Transverse colon (tissue), 4 donors: Measurements from ENCODE around the gene PIK3AP1. TPM values are rescaled to one million over a fixed set of nuclear protein-coding genes. Genes with fewer than 3 reads are reported as not detected.
A peak's percentile ranks its signal among the peaks of the same experiment; 100 is the strongest.
"Not testable (repeated sequence)": the region's sequence is repeated elsewhere in the genome, so short reads cannot be mapped to it uniquely, and the experiment has no call there.

Experiments
- DNase-seq: peaks from one replicate; pipeline ENCODE4 v3.0.0-alpha.2; 2019
- H3K27ac ChIP-seq, 4 donors: fragments of 200-600 bp; sonication (generic); 2 replicates each; pipeline ENCODE4 v1.5.1; 2016 to 2018; ENCODE audit warnings: inconsistent platforms in 4 of 4
- H3K27me3 ChIP-seq: fragments of 200-600 bp; sonication (generic); 2 replicates; pipeline ENCODE4 v1.5.1; 2017; ENCODE audit warnings: inconsistent platforms
- H3K36me3 ChIP-seq, 4 donors: fragments of 200-600 bp; sonication (generic); 2 replicates each; pipeline ENCODE4 v1.5.1; 2017 to 2019; ENCODE audit warnings: inconsistent platforms in 4 of 4
- H3K4me1 ChIP-seq, 4 donors: fragments of 200-600 bp; sonication (generic); 2 replicates each; pipeline ENCODE4 v1.5.1; 2017 to 2020; ENCODE audit warnings: inconsistent platforms in 4 of 4
- H3K4me3 ChIP-seq, 4 donors: fragments of 200-600 bp; sonication (generic); 1 replicate in 1 of 4; 2 replicates in 3 of 4; pipeline versions ENCODE4 v1.5.1 to v1.6.1; 2017 to 2019; ENCODE audit warnings: inconsistent platforms in 4 of 4
- H3K9me3 ChIP-seq, 2 donors: fragments of 200-600 bp; sonication (generic); 2 replicates each; pipeline ENCODE4 v1.5.1; 2017 to 2019; ENCODE audit warnings: inconsistent platforms in 2 of 2
- EP300 ChIP-seq: sonication (generic); formaldehyde crosslinking; IDR thresholded peaks from one replicate; pipeline ENCODE4 v1.6.1; 2017; ENCODE audit warnings: antibody characterized with exemption, low read depth
- POLR2A ChIP-seq: fragments of 450-650 bp; IDR thresholded peaks from one replicate; pipeline ENCODE4 v1.6.1; 2016; ENCODE audit warnings: antibody characterized with exemption, mild to moderate bottlenecking, moderate library complexity
- POLR2AphosphoS5 ChIP-seq, 3 donors: sonication (generic); formaldehyde crosslinking; IDR thresholded peaks; one replicate each; pipeline ENCODE4 v1.6.1; 2016; ENCODE audit warnings: antibody characterized with exemption in 3 of 3
- WGBS, 2 donors: methylation state at CpG; one replicate each; pipeline ENCODE4 v1.1.5; 2018; ENCODE audit warnings: low coverage in 1 of 2; 5-methylcytosine and 5-hydroxymethylcytosine counted together
- in situ Hi-C, 4 donors: fragments of 200-750 bp; cut with MboI; loops; one replicate each; pipeline versions ENCODE4 v1.15.0 to v1.15.1; 2017; ENCODE audit warnings: low sequenced_read_pairs in 3 of 4, low pct_ligation_motif_present in 1 of 4, low pct_unique_long_range_greater_than_20kb in 1 of 4
- intact Hi-C: fragments of 100-400 bp; cut with DNase I; formaldehyde crosslinking; loops from one replicate; pipeline ENCODE4 v1.15.1; 2023; ENCODE audit warnings: low total_unique reads
- total RNA-seq, 4 donors: library from RNA; depleted of rRNA; stranded (reverse); fragments of >200 nt; gene quantifications; one replicate each; pipeline ENCODE4 v1.1.0, GENCODE V29; 2016
- TF ChIP-seq, protein P1 (sequence below), 5 experiments: fragments of 200-600 bp in 3 of 5; fragments of 450-650 bp in 2 of 5; sonication (generic) in 3 of 5; IDR thresholded peaks; 1 replicate in 2 of 5; 2 replicates in 3 of 5; pipeline ENCODE4 v1.5.1; 2016 to 2017; ENCODE audit warnings: antibody characterized with exemption in 5 of 5, inconsistent platforms in 3 of 5, mild to moderate bottlenecking in 2 of 5, moderate library complexity in 1 of 5

PIK3AP1 gene
- total RNA-seq, 4 donors from 2014 or later: 6.4 to 42.6 (median 16.3) TPM

- no peak for DNase-seq
- intact Hi-C loops (no loop called here), in situ Hi-C loops (no loop called here)
- Histone ChIP-seq H3K36me3 (no peaks in the 10 kb centered on the region), H3K27me3 (no peaks in the 10 kb centered on the region), H3K27ac (no peak overlapping the region), H3K4me1 (peaks cover 0 to 16% (median 0%) of the 10 kb centered on the region in 4 donors), H3K4me3 (no peak overlapping the region), H3K9me3 (no peaks in the 10 kb centered on the region)
- 86 to 100% methylated on average over 2 to 3 of the region's 3 CpGs for WGBS, 2 donors
- TF ChIP-seq, protein P1, sequence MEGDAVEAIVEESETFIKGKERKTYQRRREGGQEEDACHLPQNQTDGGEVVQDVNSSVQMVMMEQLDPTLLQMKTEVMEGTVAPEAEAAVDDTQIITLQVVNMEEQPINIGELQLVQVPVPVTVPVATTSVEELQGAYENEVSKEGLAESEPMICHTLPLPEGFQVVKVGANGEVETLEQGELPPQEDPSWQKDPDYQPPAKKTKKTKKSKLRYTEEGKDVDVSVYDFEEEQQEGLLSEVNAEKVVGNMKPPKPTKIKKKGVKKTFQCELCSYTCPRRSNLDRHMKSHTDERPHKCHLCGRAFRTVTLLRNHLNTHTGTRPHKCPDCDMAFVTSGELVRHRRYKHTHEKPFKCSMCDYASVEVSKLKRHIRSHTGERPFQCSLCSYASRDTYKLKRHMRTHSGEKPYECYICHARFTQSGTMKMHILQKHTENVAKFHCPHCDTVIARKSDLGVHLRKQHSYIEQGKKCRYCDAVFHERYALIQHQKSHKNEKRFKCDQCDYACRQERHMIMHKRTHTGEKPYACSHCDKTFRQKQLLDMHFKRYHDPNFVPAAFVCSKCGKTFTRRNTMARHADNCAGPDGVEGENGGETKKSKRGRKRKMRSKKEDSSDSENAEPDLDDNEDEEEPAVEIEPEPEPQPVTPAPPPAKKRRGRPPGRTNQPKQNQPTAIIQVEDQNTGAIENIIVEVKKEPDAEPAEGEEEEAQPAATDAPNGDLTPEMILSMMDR (IDR thresholded peaks at IDR 0.05): no peak
- TF ChIP-seq POLR2A (no peak), POLR2AphosphoS5 (IDR thresholded peaks at IDR 0.05) (no peak), EP300 (no peak)
Measured at GRCh38 chr10:96746503-96746902, 26.2 kb upstream of the PIK3AP1 start.

GRCh38 chr10:96745950-96746349 lies 25.6 kb upstream of the PIK3AP1 start:
- Histone ChIP-seq H3K4me1 (peaks cover 0 to 16% (median 0%) of the 10 kb centered on the region in 4 donors), H3K9me3 (no peaks in the 10 kb centered on the region), H3K4me3 (no peak overlapping the region), H3K27me3 (no peaks in the 10 kb centered on the region), H3K36me3 (no peaks in the 10 kb centered on the region), H3K27ac (no peak overlapping the region)
- in situ Hi-C loops (no loop called here), intact Hi-C loops (no loop called here)
- DNase-seq: no peak
- TF ChIP-seq POLR2A (no peak), EP300 (no peak)
- TF ChIP-seq, protein P1 (IDR thresholded peaks at IDR 0.05): no peak

DNA sequence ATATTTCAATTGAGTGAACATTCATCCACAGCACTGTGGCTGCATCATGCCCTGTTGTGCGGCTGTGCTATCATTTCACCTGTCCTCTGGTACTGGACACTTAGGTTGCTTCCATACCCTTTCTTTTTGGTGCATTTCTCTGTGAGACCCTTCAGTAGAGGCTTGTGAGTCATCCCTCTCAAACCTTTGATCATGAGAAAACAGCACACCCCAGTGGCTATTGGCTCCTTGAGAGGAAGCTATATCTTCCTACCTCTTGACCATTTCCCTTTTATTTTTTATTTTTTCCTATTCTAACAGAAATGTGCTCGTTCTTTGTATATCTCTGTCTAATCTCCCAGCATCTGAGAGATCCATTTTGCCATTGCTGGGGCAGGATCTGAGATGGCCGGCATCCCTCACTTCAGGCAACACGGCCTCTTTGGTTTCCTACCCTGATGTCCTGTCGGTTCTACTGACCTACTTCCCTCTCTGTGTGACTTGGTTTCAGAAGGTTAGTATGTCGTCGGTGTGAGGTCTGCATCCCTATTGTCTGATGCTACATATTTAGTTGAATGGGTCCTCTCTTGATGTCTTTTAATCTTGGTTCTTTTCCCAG lies 23.8 kb upstream of the PIK3AP1 start:
- H3K9me3 ChIP-seq: no peaks in the 10 kb centered on the region
- no peak overlapping the region for H3K4me3 ChIP-seq
- no peak overlapping the region for H3K27ac ChIP-seq
- TF ChIP-seq POLR2AphosphoS5 (IDR thresholded peaks at IDR 0.05): no peak
- TF ChIP-seq POLR2A: no peak
- TF ChIP-seq, protein P1 (IDR thresholded peaks at IDR 0.05): no peak
- no peak for TF ChIP-seq EP300
- H3K36me3 ChIP-seq: no peaks in the 10 kb centered on the region
- 50 to 71% methylated on average over 2 to 7 of the region's 7 CpGs for WGBS, 2 donors
- H3K4me1 ChIP-seq: peaks cover 0 to 16% (median 0%) of the 10 kb centered on the region in 4 donors
- in situ Hi-C loops (no loop called here), intact Hi-C loops (no loop called here)
- no peaks in the 10 kb centered on the region for H3K27me3 ChIP-seq
- no peak for DNase-seq

DNA sequence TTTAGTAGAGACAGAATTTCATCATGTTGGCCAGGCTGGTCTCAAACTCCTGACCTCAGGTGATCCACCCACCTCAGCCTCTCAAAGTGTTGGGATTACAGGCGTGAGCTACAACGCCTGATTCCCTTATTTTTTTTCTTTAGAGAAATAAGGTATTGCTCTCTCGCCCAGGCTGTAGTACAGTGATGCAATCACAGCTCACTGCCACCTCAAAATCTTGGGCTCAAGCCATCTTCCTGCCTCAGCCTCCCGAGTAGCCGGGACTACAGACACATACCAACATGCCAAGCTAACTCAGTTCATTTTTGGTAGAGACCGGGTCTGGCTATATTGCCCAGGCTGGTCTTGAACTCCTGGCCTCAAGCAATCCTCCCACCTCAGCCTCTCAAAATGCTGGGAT lies 21.2 kb upstream of the PIK3AP1 start:
- H3K27ac ChIP-seq: peak overlapping the region in 2 of 4 donors; percentile 15 to 50
- H3K27me3 ChIP-seq, H3K9me3 ChIP-seq, intact Hi-C loops, H3K36me3 ChIP-seq, DNase-seq, H3K4me1 ChIP-seq, in situ Hi-C loops, H3K4me3 ChIP-seq: not testable (repeated sequence)
- 82 to 100% methylated on average over 3 to 6 of the region's 6 CpGs for WGBS, 2 donors
